Activated CD8-positive, alpha-beta memory T cell treated with anti-CD3 and anti-CD28 coated beads, Interleukin-2, amount 50 U/mL, for 24 hours (primary cell): Measurements from ENCODE around the gene ADCY4.
"Not testable (repeated sequence)": the region's sequence is repeated elsewhere in the genome, so short reads cannot be mapped to it uniquely, and the experiment has no call there.

Experiments used
- DNase-seq: peaks from one replicate; pipeline ENCODE4 v3.0.0-alpha.2; 2020; ENCODE audit errors: extremely low read depth

Gene ADCY4

GRCh38 chr14:24366721-24367513, 32.0 kb upstream of the ADCY4 start:
- no peak for DNase-seq

GRCh38 chr14:24366413-24366720, 31.5 kb upstream of the ADCY4 start:
- DNase-seq = no peak

DNA sequence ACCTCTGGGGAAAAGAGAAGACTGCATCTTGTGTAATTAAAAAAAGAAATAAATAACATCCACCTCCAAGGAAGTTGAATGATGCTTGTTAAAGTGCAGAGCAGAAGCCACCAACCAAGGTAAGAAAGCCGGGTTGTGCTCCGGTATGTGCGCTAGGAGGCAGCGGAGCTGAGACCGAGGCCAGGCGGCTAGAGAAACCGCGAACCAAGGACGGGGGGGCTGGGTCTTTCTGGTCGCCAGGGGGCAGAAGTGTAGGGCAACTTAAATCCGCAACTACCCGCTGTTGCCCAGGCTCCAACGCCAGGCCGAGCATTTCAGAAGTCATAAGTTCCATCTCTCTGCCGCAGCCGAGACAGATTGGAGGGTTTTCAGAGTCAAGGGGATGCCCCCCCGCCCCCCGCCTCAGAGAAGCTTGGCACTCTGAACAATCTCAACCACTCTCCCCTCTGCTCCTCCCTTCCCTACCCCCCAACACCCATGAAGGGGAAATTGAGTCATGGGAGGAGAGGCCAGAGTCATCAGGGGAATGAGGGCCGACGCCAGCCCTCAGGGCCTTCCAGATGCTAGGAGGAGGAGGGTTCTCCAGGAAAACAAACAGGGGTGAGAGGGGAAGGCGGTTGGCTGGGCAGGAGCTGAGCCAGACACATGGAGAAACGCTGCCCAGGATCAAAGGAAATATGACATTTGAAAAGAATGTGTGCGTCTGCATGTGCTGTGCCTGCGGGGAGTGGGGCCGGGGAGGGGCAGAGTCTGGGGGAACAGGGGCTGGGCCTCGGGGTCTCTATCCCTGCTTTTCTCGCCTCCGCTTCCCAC, 30.9 kb upstream of the ADCY4 start:
- peak; percentile 31 for DNase-seq

GRCh38 chr14:24364841-24365240, 30.0 kb upstream of the ADCY4 start:
- no peak for DNase-seq

DNA sequence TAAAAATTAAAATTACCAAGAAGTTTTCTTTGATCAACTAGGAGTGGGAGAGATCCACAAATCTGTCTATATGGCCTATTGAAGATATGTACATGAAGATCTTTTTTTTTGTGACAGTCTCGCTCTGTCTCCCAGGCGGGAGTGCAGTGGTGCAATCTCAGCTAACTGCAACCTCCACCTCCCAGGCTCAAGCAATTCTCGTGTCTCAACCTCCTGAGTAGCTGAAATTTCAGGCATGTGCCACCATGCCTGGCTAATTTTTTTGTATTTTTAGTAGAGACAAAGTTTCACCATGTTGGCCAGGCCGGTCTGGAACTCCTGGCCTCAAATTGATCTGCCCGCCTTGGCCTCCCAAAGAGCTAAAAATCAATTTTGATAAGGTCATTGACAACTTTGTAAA, 28.5 kb upstream of the ADCY4 start:
- DNase-seq = no peak

DNA sequence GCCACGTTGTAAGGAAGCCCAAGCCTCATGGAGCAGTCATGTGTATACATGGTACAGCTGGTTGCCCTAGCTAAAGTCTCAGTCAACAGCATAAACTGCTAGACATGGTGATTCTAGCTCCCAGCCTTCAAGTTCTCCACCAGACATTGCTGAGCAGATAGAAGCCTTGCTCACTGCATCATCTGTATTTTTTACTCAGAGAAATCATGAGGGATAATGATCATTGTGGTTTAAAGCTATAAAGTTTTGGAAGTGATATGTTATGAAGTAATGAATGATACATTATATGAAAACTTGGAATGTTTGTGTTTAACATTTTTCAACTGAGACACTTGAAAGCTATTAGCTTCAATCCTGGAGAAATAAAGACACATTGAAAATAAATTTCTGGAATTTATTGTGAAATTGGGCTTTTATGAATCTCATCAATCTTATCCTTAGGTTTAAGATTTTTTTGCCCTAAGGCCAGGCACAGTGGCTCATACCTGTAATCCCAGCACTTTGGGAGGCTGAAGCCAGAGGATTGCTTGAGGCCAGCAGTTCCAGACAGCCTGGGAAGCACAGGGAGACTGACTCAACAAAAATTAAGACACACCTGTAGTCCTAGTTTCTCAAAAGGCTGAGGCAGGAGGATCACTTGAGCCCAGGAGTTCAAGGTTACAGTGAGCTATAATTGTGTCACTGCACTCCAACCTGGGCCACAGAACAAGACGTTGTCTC, 27.5 kb upstream of the ADCY4 start:
- no peak for DNase-seq

DNA sequence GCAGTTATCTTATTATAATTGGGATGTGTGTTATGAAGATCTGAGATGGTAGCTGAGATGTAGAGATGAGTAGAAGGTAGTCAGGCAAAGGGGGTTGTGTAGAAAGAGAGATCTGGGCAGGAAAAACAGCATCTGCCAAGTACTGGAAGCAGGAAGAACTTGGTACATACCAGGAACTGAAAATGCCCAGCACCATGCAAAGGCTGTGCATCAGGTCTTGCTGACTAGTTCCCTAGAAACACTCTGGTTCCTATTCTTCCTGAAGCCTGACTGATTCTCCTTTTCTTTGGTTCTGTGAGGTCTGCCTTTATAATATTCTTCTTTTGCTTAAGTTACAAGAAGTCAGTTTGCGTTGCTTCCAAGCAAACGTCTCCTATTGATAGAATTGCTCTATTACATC, 26.5 kb upstream of the ADCY4 start:
- DNase-seq = no peak

- no peak for DNase-seq
These were observed 25.4 kb upstream of the ADCY4 start for GRCh38 chr14:24360281-24360680.

DNA sequence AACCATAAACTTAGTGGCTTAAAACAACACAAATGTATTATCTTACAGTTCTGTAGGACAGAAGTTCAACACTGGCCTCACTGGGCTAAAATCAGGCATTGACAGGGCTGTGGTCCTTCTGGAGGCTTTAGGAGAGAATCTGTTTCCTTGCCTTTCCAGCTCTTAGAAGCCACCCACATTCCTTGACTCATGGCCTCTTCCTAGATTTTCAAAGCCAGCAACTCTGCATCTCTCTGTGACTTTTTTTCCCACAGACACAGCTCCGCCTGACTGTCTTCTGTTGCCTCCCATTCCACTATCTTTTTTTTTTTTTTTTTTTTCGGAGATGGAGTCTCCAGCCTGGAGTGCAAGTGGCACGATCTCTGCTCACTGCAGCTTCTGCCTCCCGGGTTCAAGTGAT, 21.3 kb upstream of the ADCY4 start:
- no peak for DNase-seq

DNA sequence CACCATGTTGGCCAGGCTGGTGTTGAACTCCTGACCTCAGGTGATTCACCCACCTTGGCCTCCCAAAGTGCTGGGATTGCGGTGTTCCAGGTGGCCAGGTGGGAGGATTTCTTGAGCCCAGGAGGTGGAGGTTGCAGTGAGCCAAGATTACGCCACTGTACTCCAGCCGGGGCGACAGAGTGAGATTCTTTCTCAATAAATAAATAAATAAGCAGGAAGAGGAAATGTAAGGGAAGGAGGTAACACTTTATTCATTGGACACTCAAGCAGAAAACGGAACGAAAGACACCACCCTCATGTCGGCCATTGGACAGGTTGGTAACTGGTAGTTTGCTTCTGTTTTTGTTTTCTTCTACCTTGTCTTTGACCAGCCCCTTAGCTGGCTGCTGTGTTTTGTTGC, 20.1 kb upstream of the ADCY4 start:
- no peak for DNase-seq

DNA sequence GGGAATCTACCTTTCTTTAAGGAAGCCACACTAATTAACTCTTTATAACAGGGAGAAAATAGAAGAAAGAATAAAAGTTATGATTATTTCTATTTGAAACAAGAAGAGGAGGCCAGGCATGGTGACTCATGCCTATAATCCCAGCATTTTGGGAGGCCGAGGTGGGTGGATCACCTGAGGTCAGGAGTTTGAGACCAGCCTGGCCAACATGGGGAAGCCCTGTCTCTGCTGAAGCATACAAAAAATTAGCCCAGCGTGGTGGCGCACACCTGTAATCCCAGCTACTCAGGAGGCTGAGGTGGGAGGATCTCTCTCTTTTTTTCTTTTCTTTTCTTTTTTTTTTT, 19.6 kb upstream of the ADCY4 start:
- DNase-seq = not testable (repeated sequence)

- DNase-seq = no peak
These were observed 18.9 kb upstream of the ADCY4 start for GRCh38 chr14:24353559-24354481.

GRCh38 chr14:24351517-24351916, 16.6 kb upstream of the ADCY4 start:
- DNase-seq = no peak

DNA sequence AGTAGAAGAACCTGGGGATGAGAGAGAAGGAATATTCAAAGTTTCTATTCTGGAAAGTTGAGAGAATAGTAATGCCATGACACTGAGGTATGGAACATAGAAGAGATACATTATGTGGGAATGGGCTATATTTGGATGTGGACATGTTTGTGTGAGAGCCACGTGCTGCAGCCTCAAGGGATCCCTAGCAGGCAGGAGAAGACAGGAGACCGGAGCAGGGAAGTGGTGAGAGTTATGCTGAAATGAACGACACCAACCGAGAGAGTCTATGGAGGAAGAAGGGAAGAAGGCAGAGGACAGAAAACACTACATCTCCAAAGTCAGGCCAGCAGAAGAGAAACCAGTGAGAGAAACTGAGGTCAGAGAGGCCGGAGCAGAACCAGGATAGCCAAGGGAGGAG, 14.9 kb upstream of the ADCY4 start:
- no peak for DNase-seq

DNA sequence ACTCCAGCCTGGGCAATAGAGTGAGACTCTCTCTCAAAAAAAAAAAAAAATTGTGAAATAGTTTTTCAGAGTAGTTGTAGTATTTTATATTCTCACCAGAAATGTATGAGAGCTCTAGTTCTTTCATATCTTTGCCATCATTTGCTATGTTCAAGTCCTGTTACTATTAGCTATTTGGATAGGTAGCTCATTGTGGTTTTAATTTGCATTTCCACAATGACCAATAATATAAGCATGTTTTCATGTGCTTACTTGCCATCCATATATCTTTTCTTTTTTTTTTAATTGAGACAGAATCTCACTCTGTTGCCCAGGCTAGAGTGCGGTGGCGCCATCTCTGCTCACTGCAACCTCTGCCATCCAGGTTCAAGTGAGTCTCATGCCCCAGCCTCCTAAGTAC, 13.3 kb upstream of the ADCY4 start:
- no peak for DNase-seq

DNA sequence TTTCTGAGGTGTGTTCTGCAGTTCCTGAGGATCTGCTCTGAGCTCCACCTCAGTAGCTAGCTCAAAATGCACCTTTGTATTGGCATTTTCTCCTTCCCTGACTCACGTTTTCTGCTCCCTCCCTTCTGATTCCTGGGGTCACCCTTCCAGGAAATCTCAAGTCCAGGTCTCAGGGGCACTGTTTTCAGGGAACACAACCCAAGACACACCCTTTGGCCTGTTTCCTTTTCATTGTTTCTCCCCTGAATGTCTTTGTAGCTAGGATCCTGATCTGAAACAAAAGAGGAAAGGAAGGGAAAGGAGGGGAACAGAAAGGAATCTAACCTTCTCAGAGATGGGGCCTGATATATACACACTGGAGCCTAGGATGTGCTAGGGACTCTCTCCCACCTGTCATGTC, 12.3 kb upstream of the ADCY4 start:
- DNase-seq = no peak

DNA sequence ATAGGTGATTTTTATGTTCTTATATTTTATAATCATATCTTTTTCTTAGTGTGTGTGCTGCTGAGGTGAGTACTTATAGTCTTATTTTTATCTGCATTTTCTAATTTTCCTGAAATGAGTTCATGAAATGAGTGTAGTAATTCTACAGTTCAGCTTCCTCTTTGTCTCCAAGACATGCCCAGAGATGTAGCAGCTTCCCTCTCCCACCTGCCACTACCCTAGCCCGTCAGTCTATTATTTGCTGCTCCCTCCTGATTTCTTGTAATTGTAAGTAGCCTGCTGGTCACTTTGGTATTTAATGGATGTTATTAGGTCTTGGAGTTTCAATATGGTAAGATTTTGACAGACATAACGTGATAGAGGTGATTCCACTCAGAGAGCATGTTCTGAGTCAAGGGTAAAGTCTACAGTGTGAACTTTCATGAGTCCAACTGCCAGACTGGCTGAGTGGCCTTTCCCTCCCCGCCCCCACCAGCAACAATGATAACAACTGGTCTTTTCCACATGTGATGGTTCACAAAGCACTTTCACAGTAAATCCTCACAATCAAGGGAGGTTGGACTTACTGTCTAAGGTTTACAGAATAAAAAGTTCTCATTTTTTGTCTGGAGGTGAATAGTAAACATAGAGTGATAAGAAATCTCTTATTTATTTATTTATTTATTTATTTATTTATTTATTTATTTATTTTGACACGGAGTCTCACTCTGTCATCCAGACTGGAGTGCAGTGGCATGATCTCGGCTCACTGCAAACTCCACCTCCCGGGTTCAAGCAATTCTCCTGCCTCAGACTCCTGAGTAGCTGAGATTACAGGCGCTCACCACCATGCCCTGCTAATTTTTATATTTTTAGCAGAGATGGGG, 9.2 kb upstream of the ADCY4 start:
- no peak for DNase-seq

GRCh38 chr14:24342889-24343288, 8.0 kb upstream of the ADCY4 start:
- no peak for DNase-seq

DNA sequence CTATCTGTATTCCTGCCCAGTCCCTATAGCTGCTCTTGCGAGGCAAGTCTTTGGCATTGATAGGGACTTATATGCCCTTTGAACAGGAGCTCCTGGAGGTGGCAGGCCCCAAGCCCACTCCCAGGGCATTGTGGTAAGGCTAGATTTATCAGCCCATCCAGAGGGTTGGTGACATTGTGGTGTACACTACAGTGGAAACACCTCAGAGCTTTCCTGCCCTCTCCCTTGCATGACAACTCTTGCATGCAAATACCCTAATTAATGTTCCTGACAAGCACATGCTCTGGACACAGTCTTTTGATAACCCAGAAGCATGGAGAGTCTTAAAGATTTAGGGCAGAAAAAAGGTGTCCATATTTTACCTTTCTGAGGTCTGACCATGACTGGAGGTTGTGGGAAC, 5.7 kb upstream of the ADCY4 start:
- DNase-seq = no peak

GRCh38 chr14:24339284-24340151, 4.6 kb upstream of the ADCY4 start, which contains the start of gene RIPK3:
RIPK3 (minus strand) TSS chr14:24339991; CDS start chr14:24339826, 165 bp downstream.
- peak; percentile 26 for DNase-seq
